ENCODE results near the gene ARHGAP15. TPM values are rescaled to one million over a fixed set of nuclear protein-coding genes. Genes with fewer than 3 reads are reported as not detected.

ARHGAP15 gene
- total RNA-seq, 1 donor = 0.43 TPM

- no peak for TF ChIP-seq CTCF (IDR thresholded peaks at IDR 0.05; ENCODE audit: insufficient read depth, low read depth, low read length)
- H3K4me3 ChIP-seq (ENCODE audit: low read depth, low read length) = peak overlapping the region; percentile 48
Observed at GRCh38 chr2:143177096-143177786, 48.0 kb downstream of the ARHGAP15 start.

GRCh38 chr2:143181494-143181893, 52.3 kb downstream of the ARHGAP15 start:
- no peak for DNase-seq (ENCODE audit: low read depth)
- no peak overlapping the region for H3K4me3 ChIP-seq (ENCODE audit: low read depth, low read length)
- TF ChIP-seq CTCF (IDR thresholded peaks at IDR 0.05; ENCODE audit: insufficient read depth, low read depth, low read length) = no peak

More at GRCh38 chr2:143177096-143177786, 48.0 kb downstream of the ARHGAP15 start:
- DNase-seq (ENCODE audit: low read depth) = peak; percentile 8

- H3K4me3 ChIP-seq (ENCODE audit: low read depth, low read length) = no peak overlapping the region
- no peak for TF ChIP-seq CTCF (IDR thresholded peaks at IDR 0.05; ENCODE audit: insufficient read depth, low read depth, low read length)
- DNase-seq (ENCODE audit: low read depth) = no peak
Observed at GRCh38 chr2:143182649-143183048, 53.4 kb downstream of the ARHGAP15 start.

- no peak overlapping the region for H3K4me3 ChIP-seq (ENCODE audit: low read depth, low read length)
- DNase-seq (ENCODE audit: low read depth) = no peak
- no peak for TF ChIP-seq CTCF (IDR thresholded peaks at IDR 0.05; ENCODE audit: insufficient read depth, low read depth, low read length)
Observed at GRCh38 chr2:143183804-143184463, 54.7 kb downstream of the ARHGAP15 start.

- TF ChIP-seq CTCF (IDR thresholded peaks at IDR 0.05; ENCODE audit: insufficient read depth, low read depth, low read length) = no peak
- no peak for DNase-seq (ENCODE audit: low read depth)
Observed at GRCh38 chr2:143186876-143187275, 57.7 kb downstream of the ARHGAP15 start.

GRCh38 chr2:143190431-143190830, 61.2 kb downstream of the ARHGAP15 start:
- no peak for TF ChIP-seq CTCF (IDR thresholded peaks at IDR 0.05; ENCODE audit: insufficient read depth, low read depth, low read length)
- H3K4me3 ChIP-seq (ENCODE audit: low read depth, low read length) = no peak overlapping the region
- DNase-seq (ENCODE audit: low read depth) = no peak

More at GRCh38 chr2:143186876-143187275, 57.7 kb downstream of the ARHGAP15 start:
- H3K4me3 ChIP-seq (ENCODE audit: low read depth, low read length) = no peak overlapping the region
